CD4-positive, alpha-beta memory T cell (primary cell): Measurements from ENCODE around the gene BCL7C. TPM values are rescaled to one million over a fixed set of nuclear protein-coding genes. Genes with fewer than 3 reads are reported as not detected.
A peak's percentile ranks its signal among the peaks of the same experiment; 100 is the strongest.

Experiments
- CTCF ChIA-PET: fragments of 350-600 bp; sonication (Branson Sonifier 250); formaldehyde crosslinking; loops from one replicate; lab custom pipeline; 2021; ENCODE audit warnings: inconsistent platforms; ENCODE audit not compliant: partially characterized antibody; lab: Charles Lee
- POLR2A ChIA-PET: fragments of 350-600 bp; sonication (Branson Sonifier 250); formaldehyde crosslinking; loops from one replicate; lab custom pipeline; 2021; ENCODE audit not compliant: partially characterized antibody; lab: Charles Lee
- DNase-seq, 5 donors: peaks; one replicate each; pipeline versions ENCODE4 v3.0.0 to v3.0.0-alpha.2; 2020 to 2022; ENCODE audit warnings: mixed read lengths in 1 of 5
- H3K27ac ChIP-seq: one replicate; pipeline ENCODE4 v1.7.0; 2013; ENCODE audit warnings: low read depth, low read length
- H3K27me3 ChIP-seq: 2 replicates; pipeline ENCODE4 v1.7.0; 2013; ENCODE audit warnings: mild to moderate bottlenecking, low read length, moderate library complexity; ENCODE audit not compliant: insufficient read depth
- H3K36me3 ChIP-seq: 2 replicates; pipeline ENCODE4 v1.7.0; 2013; ENCODE audit warnings: mild to moderate bottlenecking, low read length, moderate library complexity; ENCODE audit not compliant: insufficient read depth
- H3K4me1 ChIP-seq: 2 replicates; pipeline ENCODE4 v1.7.0; 2013; ENCODE audit warnings: mild to moderate bottlenecking, low read length, moderate library complexity; ENCODE audit not compliant: insufficient read depth
- H3K4me3 ChIP-seq, 2 donors: one replicate each; pipeline ENCODE4 v1.7.0; 2013; ENCODE audit warnings: low read length in 2 of 2, mild to moderate bottlenecking in 1 of 2
- H3K9me3 ChIP-seq, 2 donors: one replicate each; pipeline ENCODE4 v1.7.0; 2013; ENCODE audit warnings: low read length in 2 of 2, control low read depth in 1 of 2; ENCODE audit not compliant: control insufficient read depth in 1 of 2
- H3K27ac Mint-ChIP-seq, 7 donors: one replicate each; pipeline ENCODE4 v1.8.0; 2020 to 2021; ENCODE audit warnings: mixed read lengths in 7 of 7, mild to moderate bottlenecking in 6 of 7, inconsistent platforms in 3 of 7, moderate library complexity in 3 of 7
- H3K27me3 Mint-ChIP-seq, 2 donors: one replicate each; pipeline ENCODE4 v1.8.0; 2020 to 2021; ENCODE audit warnings: mixed read lengths in 2 of 2
- H3K36me3 Mint-ChIP-seq, 2 donors: one replicate each; pipeline ENCODE4 v1.8.0; 2020 to 2021; ENCODE audit warnings: mixed read lengths in 2 of 2, inconsistent platforms in 1 of 2, mild to moderate bottlenecking in 1 of 2
- H3K4me1 Mint-ChIP-seq, 4 donors: one replicate each; pipeline ENCODE4 v1.8.0; 2020 to 2021; ENCODE audit warnings: mixed read lengths in 4 of 4, mild to moderate bottlenecking in 1 of 4
- H3K4me3 Mint-ChIP-seq, 8 donors: one replicate each; pipeline ENCODE4 v1.8.0; 2020 to 2021; ENCODE audit warnings: mixed read lengths in 8 of 8, mild to moderate bottlenecking in 7 of 8, moderate library complexity in 6 of 8, inconsistent platforms in 3 of 8
- H3K9me3 Mint-ChIP-seq, 8 donors: one replicate each; pipeline ENCODE4 v1.8.0; 2020 to 2021; ENCODE audit warnings: mixed read lengths in 8 of 8, mild to moderate bottlenecking in 5 of 8, inconsistent platforms in 3 of 8, moderate library complexity in 1 of 8
- intact Hi-C: fragments of 100-400 bp; cut with micrococcal nuclease; formaldehyde crosslinking; loops from one replicate; pipeline ENCODE4 v1.15.1; 2023
- polyA plus RNA-seq, 2 donors: library from polyadenylated mRNA; unstranded; fragments of 300-500 nt; fragmentation: Illumina TruSeq; gene quantifications; one replicate each; pipeline ENCODE4 v1.2.3, GENCODE V29; 2021
- total RNA-seq, 2 experiments: library from RNA; stranded (reverse); gene quantifications; one replicate each; pipeline ENCODE4 v1.2.3, GENCODE V29; 2021

BCL7C gene
- total and polyA plus RNA-seq, 4 experiments from 2014 or later, result 25.5 to 53.1 (median 36.3) TPM

GRCh38 chr16:30922960-30923535, 29.2 kb upstream of the BCL7C start:
- no peaks in the 10 kb centered on the region for H3K27me3 ChIP-seq
- H3K4me1 Mint-ChIP-seq, result peaks cover 7 to 33% (median 17%) of the 10 kb centered on the region in 4 donors
- H3K4me3 Mint-ChIP-seq, result peak overlapping the region; percentile 95 to 100 (median 99)
- ChIA-PET POLR2A (interaction anchor here (0.9 to 2.4 kb wide), 7 partner anchors 19 to 273 kb away, joined by 3 to 8 read pairs (median 7); partner anchors contain the start of gene KAT8), CTCF (interaction anchor here (0.8 to 1.1 kb wide), 2 partner anchors 18 to 78 kb away, joined by 3 read pairs; no protein-coding TSS in a partner anchor)
- H3K36me3 Mint-ChIP-seq, result peaks cover 0 to 15% of the 10 kb centered on the region in 2 donors
- H3K9me3 ChIP-seq, result no peaks in the 10 kb centered on the region
- H3K27me3 Mint-ChIP-seq, result no peaks in the 10 kb centered on the region
- peak overlapping the region; percentile 90 for H3K27ac ChIP-seq
- DNase-seq, result peak; percentile 95 to 98 (median 97)
- intact Hi-C loops, result loop anchor here (1.0 to 2.0 kb wide), 15 partner anchors 20 to 946 kb away; partner anchors contain the start of genes ARMC5, CFAP119, FBRS and KAT8
- peak overlapping the region; percentile 98 to 100 (median 99) for H3K27ac Mint-ChIP-seq
- peaks cover 12% of the 10 kb centered on the region for H3K4me1 ChIP-seq
- H3K36me3 ChIP-seq, result no peaks in the 10 kb centered on the region
- peak overlapping the region; percentile 73 to 92 for H3K4me3 ChIP-seq
- peaks cover 0 to 2% (median 0%) of the 10 kb centered on the region in 8 donors for H3K9me3 Mint-ChIP-seq

DNA sequence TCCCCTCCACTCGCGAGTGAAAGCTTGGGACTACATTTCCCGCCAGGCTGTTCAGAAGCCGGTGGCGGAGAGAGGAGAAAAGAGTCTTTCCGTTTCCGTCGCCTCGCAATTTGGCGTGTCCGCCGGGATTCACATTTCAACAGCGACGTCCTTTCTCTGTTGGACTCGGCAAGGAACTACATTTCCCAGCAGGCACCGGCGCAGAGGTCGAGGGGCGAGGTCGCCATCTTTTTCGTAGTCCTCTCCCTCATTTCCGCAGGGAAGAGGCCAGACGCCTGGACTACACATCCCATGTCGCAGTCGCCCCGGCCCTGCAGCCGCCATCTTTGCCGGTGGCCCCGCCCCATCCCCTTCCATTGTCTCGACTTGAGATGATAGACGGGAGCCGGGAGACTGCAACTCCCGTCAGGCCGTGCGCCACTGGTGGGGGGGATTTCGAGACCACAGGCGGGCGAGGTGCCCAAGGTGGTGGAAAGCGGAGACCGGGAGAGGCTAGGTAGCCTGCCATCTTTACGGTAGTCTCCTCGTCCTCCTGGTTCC, 28.6 kb upstream of the BCL7C start:
- H3K27ac Mint-ChIP-seq, result peak overlapping the region; percentile 98 to 100 (median 99)
- peaks cover 0 to 15% of the 10 kb centered on the region in 2 donors for H3K36me3 Mint-ChIP-seq
- H3K9me3 Mint-ChIP-seq, result peaks cover 0 to 2% (median 0%) of the 10 kb centered on the region in 8 donors
- Histone ChIP-seq H3K27ac (peak overlapping the region; percentile 90), H3K4me1 (peaks cover 12% of the 10 kb centered on the region), H3K36me3 (no peaks in the 10 kb centered on the region), H3K9me3 (no peaks in the 10 kb centered on the region), H3K4me3 (peak overlapping the region; percentile 73 to 92), H3K27me3 (no peaks in the 10 kb centered on the region)
- peak; percentile 99 to 100 (median 100) for DNase-seq
- peaks cover 7 to 33% (median 17%) of the 10 kb centered on the region in 4 donors for H3K4me1 Mint-ChIP-seq
- ChIA-PET CTCF (interaction anchor here (1.0 kb wide), 1 partner anchor 77 kb away, joined by 19 read pairs; no protein-coding TSS in a partner anchor), POLR2A (interaction anchor here (0.5 to 1.1 kb wide), 9 partner anchors 21 to 946 kb away, joined by 3 to 18 read pairs (median 3); partner anchors contain the start of genes ARMC5 and FUS)
- no peaks in the 10 kb centered on the region for H3K27me3 Mint-ChIP-seq
- intact Hi-C loops, result loop anchor here (1.0 to 2.0 kb wide), 12 partner anchors 20 to 946 kb away; partner anchors contain the start of genes FBRS, KAT8, PHKG2 and SETD1A
- peak overlapping the region; percentile 95 to 100 (median 99) for H3K4me3 Mint-ChIP-seq

- Mint-ChIP-seq H3K4me3 (peak overlapping the region; percentile 95 to 100 (median 99)), H3K27ac (peak overlapping the region; percentile 98 to 100 (median 99)), H3K36me3 (peaks cover 0 to 14% of the 10 kb centered on the region in 2 donors), H3K4me1 (peaks cover 7 to 33% (median 17%) of the 10 kb centered on the region in 4 donors), H3K9me3 (peaks cover 0 to 2% (median 0%) of the 10 kb centered on the region in 8 donors), H3K27me3 (no peaks in the 10 kb centered on the region)
- POLR2A ChIA-PET, result interaction anchor here (0.5 to 1.1 kb wide), 9 partner anchors 20 to 947 kb away, joined by 3 to 18 read pairs (median 3); partner anchors contain the start of genes ARMC5 and FUS
- H3K36me3 ChIP-seq, result no peaks in the 10 kb centered on the region
- H3K9me3 ChIP-seq, result no peaks in the 10 kb centered on the region
- CTCF ChIA-PET, result interaction anchor here (0.6 to 4.7 kb wide), 5 partner anchors 17 to 77 kb away, joined by 4 to 80 read pairs (median 7); no protein-coding TSS in a partner anchor
- intact Hi-C loops, result loop anchor here (1.0 to 2.0 kb wide), 13 partner anchors 20 to 947 kb away; partner anchors contain the start of genes FBRS, KAT8, PHKG2 and SETD1A
- H3K4me3 ChIP-seq, result peak overlapping the region; percentile 59 to 92
- peaks cover 12% of the 10 kb centered on the region for H3K4me1 ChIP-seq
- no peaks in the 10 kb centered on the region for H3K27me3 ChIP-seq
- DNase-seq, result peak; percentile 81 to 90 (median 85)
- peak overlapping the region; percentile 90 for H3K27ac ChIP-seq
Observed at GRCh38 chr16:30921748-30922419, 28.0 kb upstream of the BCL7C start.

DNA sequence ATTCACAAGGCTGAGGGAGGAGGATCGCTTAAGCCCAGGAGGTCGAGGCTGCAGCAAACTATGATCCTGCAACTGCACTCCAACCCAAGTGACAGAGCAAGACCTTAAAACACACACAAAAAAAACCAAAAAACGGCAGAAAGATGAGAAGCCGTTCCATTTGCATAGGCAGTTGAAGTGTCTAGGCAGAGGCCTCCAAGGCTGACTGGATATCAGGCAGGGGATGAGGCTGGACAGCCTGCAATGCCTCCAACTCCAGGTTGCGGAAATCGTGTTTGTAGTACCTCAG, 27.5 kb upstream of the BCL7C start:
- Mint-ChIP-seq H3K27me3 (no peaks in the 10 kb centered on the region), H3K27ac (peak overlapping the region; percentile 98 to 100 (median 99)), H3K36me3 (peaks cover 0 to 11% of the 10 kb centered on the region in 2 donors), H3K9me3 (peaks cover 0 to 2% (median 0%) of the 10 kb centered on the region in 8 donors), H3K4me3 (peak overlapping the region; percentile 95 to 100 (median 99)), H3K4me1 (peaks cover 7 to 33% (median 17%) of the 10 kb centered on the region in 4 donors)
- Histone ChIP-seq H3K27me3 (no peaks in the 10 kb centered on the region), H3K4me3 (peak overlapping the region in 1 of 2 donors; percentile 92), H3K36me3 (no peaks in the 10 kb centered on the region), H3K27ac (peak overlapping the region; percentile 90), H3K9me3 (no peaks in the 10 kb centered on the region), H3K4me1 (peaks cover 12% of the 10 kb centered on the region)
- CTCF ChIA-PET, result interaction anchor here (0.6 to 4.7 kb wide), 5 partner anchors 17 to 76 kb away, joined by 3 to 80 read pairs (median 5); no protein-coding TSS in a partner anchor
- POLR2A ChIA-PET, result interaction anchor here (1.9 kb wide), 1 partner anchor 77 kb away, joined by 7 read pairs; no protein-coding TSS in a partner anchor
- intact Hi-C loops, result loop anchor here (1.0 kb wide), 1 partner anchor 19 kb away; no protein-coding TSS in a partner anchor
- DNase-seq, result no peak

DNA sequence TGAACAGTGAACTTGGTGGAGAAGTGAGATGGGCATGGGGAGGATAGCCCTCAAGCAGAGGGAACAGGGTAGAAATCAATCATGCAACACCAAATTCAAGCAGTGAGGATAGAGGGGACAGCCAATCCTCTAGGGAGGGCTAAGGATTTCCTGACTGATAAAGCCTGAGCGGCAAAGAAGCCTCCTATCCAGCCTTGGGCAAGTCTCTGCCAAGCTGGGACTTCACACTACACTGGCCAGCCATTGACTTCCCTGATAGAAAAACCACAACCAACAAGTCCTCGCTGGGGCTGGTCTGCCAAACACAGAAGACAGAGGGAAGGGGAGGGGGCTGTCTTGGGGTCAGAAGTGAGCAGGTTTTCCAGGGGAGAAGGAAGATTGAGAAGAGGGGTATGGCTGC, 27.0 kb upstream of the BCL7C start:
- Histone ChIP-seq H3K9me3 (no peaks in the 10 kb centered on the region), H3K4me3 (no peak overlapping the region), H3K4me1 (peaks cover 12% of the 10 kb centered on the region), H3K27me3 (no peaks in the 10 kb centered on the region), H3K27ac (no peak overlapping the region), H3K36me3 (no peaks in the 10 kb centered on the region)
- Mint-ChIP-seq H3K36me3 (peaks cover 0 to 10% of the 10 kb centered on the region in 2 donors), H3K27me3 (no peaks in the 10 kb centered on the region), H3K27ac (peak overlapping the region in 3 of 7 donors; percentile 17 to 98 (median 36)), H3K4me3 (peak overlapping the region in 7 of 8 donors; percentile 47 to 99 (median 59)), H3K4me1 (peaks cover 4 to 28% (median 13%) of the 10 kb centered on the region in 4 donors), H3K9me3 (peaks cover 0 to 2% (median 0%) of the 10 kb centered on the region in 8 donors)
- ChIA-PET POLR2A (interaction anchor here (1.9 kb wide), 1 partner anchor 76 kb away, joined by 7 read pairs; no protein-coding TSS in a partner anchor), CTCF (interaction anchor here (0.9 to 4.7 kb wide), 4 partner anchors 16 to 76 kb away, joined by 3 to 80 read pairs (median 6); no protein-coding TSS in a partner anchor)
- intact Hi-C loops, result loop anchor here (1.0 kb wide), 1 partner anchor 19 kb away; no protein-coding TSS in a partner anchor
- DNase-seq, result no peak

DNA sequence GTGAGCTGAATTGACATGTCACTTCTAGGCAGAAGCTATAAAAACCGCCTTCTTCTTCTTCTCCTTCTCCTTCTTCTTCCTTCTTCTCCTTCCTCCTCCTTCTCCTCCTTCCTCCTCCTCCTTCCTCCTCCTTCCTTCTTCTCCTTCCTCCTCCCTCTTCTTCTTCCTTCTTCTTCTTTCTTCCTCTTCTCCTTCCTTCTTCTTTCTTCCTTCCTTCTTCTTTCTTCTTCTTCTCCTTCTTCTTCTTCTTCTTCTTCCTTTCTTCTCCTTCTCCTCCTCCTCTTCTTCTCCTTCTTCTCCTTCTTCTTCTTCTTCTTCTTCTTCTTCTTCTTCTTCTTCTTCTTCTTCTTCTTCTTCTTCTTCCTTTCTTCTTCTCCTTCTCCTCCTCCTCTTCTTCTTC, 24.7 kb upstream of the BCL7C start:
- Mint-ChIP-seq H3K27me3 (no peaks in the 10 kb centered on the region), H3K4me3 (no peak overlapping the region), H3K4me1 (peaks cover 2 to 19% (median 7%) of the 10 kb centered on the region in 4 donors), H3K27ac (no peak overlapping the region), H3K9me3 (peaks cover 0 to 2% (median 0%) of the 10 kb centered on the region in 8 donors), H3K36me3 (peaks cover 0 to 8% of the 10 kb centered on the region in 2 donors)
- ChIA-PET CTCF (interaction anchor here (1.6 to 4.7 kb wide), 2 partner anchors 14 to 74 kb away, joined by 3 to 80 read pairs; no protein-coding TSS in a partner anchor), POLR2A (no interaction called here)
- Histone ChIP-seq H3K4me3 (no peak overlapping the region), H3K4me1 (peaks cover 3% of the 10 kb centered on the region), H3K9me3 (no peaks in the 10 kb centered on the region), H3K36me3 (no peaks in the 10 kb centered on the region), H3K27ac (no peak overlapping the region), H3K27me3 (no peaks in the 10 kb centered on the region)
- intact Hi-C loops, result no loop called here
- DNase-seq, result no peak
